H9 (cell line): ENCODE measurements around the gene ST6GALNAC2. TPM values are rescaled to one million over a fixed set of nuclear protein-coding genes. Genes with fewer than 3 reads are reported as not detected.

ENCODE experiments used
- DNase-seq: peaks from one replicate; pipeline ENCODE4 v3.0.0-alpha.2; 2017
- H2AFZ ChIP-seq: one replicate; pipeline ENCODE4 v1.6.1; 2013; ENCODE audit warnings: mild to moderate bottlenecking, low read length, control low read depth, moderate library complexity
- H2AK5ac ChIP-seq: 2 replicates; pipeline ENCODE4 v1.6.1; 2013; ENCODE audit warnings: low read length, control low read depth, mixed read lengths; ENCODE audit not compliant: insufficient read length
- H2BK120ac ChIP-seq: one replicate; pipeline ENCODE4 v1.6.1; 2013; ENCODE audit warnings: low read depth, mild to moderate bottlenecking, low read length, control low read depth, inconsistent platforms; ENCODE audit not compliant: poor library complexity, severe bottlenecking
- H2BK12ac ChIP-seq: 2 replicates; pipeline ENCODE4 v1.6.1; 2013; ENCODE audit warnings: low read length, control low read depth, mixed read lengths, low read depth; ENCODE audit not compliant: insufficient read length
- H2BK15ac ChIP-seq: 2 replicates; pipeline ENCODE4 v1.6.1; 2013; ENCODE audit warnings: low read depth, low read length, control low read depth
- H2BK20ac ChIP-seq: one replicate; pipeline ENCODE4 v1.6.1; 2013; ENCODE audit warnings: low read depth, mild to moderate bottlenecking, low read length, control low read depth, inconsistent platforms; ENCODE audit not compliant: poor library complexity, severe bottlenecking
- H2BK5ac ChIP-seq: 2 replicates; pipeline ENCODE4 v1.6.1; 2013; ENCODE audit warnings: low read length, control low read depth, mixed read lengths; ENCODE audit not compliant: insufficient read length
- H3K14ac ChIP-seq: 2 replicates; pipeline ENCODE4 v1.6.1; 2013; ENCODE audit warnings: low read length, control low read depth; ENCODE audit not compliant: insufficient read depth
- H3K18ac ChIP-seq: 2 replicates; pipeline ENCODE4 v1.6.1; 2013; ENCODE audit warnings: low read depth, mild to moderate bottlenecking, mixed read lengths, low read length, control low read depth; ENCODE audit not compliant: insufficient read length
- H3K23ac ChIP-seq: 2 replicates; pipeline ENCODE4 v1.6.1; 2013; ENCODE audit warnings: low read length, control low read depth, mixed read lengths, low read depth; ENCODE audit not compliant: insufficient read length
- H3K23me2 ChIP-seq: 2 replicates; pipeline ENCODE4 v1.6.1; 2013; ENCODE audit warnings: low read depth, mild to moderate bottlenecking, mixed read lengths, low read length, control low read depth; ENCODE audit not compliant: insufficient read length, poor library complexity, severe bottlenecking
- H3K27ac ChIP-seq: 2 replicates; pipeline ENCODE4 v1.5.1; 2013; ENCODE audit warnings: low read length, control low read depth, mixed read lengths, low read depth; ENCODE audit not compliant: insufficient read length
- H3K27me3 ChIP-seq: 2 replicates; pipeline ENCODE4 v1.6.1; 2013; ENCODE audit warnings: low read length, control low read depth, inconsistent platforms; ENCODE audit not compliant: insufficient read depth
- H3K4ac ChIP-seq: 2 replicates; pipeline ENCODE4 v1.6.1; 2013; ENCODE audit warnings: low read depth, mild to moderate bottlenecking, control low read depth, inconsistent platforms, low read length, moderate library complexity
- H3K4me1 ChIP-seq: 2 replicates; pipeline ENCODE4 v1.6.1; 2013; ENCODE audit warnings: low read length, control low read depth, inconsistent platforms; ENCODE audit not compliant: insufficient read depth
- H3K4me2 ChIP-seq: 2 replicates; pipeline ENCODE4 v1.6.1; 2013; ENCODE audit warnings: low read length, control low read depth, mixed read lengths; ENCODE audit not compliant: insufficient read length, insufficient read depth
- H3K56ac ChIP-seq: 2 replicates; pipeline ENCODE4 v1.6.1; 2013; ENCODE audit warnings: low read depth, mild to moderate bottlenecking, mixed read lengths, low read length, control low read depth; ENCODE audit not compliant: insufficient read length
- H3K79me1 ChIP-seq: 2 replicates; pipeline ENCODE4 v1.6.1; 2013; ENCODE audit warnings: low read depth, mild to moderate bottlenecking, moderate library complexity, low read length, control low read depth, inconsistent platforms; ENCODE audit not compliant: insufficient read depth, poor library complexity, severe bottlenecking
- H3K79me2 ChIP-seq: 2 replicates; pipeline ENCODE4 v1.6.1; 2013; ENCODE audit warnings: low read length, control low read depth, inconsistent platforms; ENCODE audit not compliant: insufficient read depth
- H3K9ac ChIP-seq: 2 replicates; pipeline ENCODE4 v1.6.1; 2013; ENCODE audit warnings: low read length, control low read depth, mixed read lengths; ENCODE audit not compliant: insufficient read length; ENCODE audit errors: extremely low read depth
- H3K9me3 ChIP-seq: one replicate; pipeline ENCODE4 v1.6.1; 2013; ENCODE audit warnings: low read depth, low read length, inconsistent platforms; ENCODE audit not compliant: control insufficient read depth
- H3T11ph ChIP-seq: one replicate; pipeline ENCODE4 v1.6.1; 2013; ENCODE audit warnings: mild to moderate bottlenecking, low read length, control low read depth, inconsistent platforms
- H4K20me1 ChIP-seq: one replicate; pipeline ENCODE4 v1.6.1; 2013; ENCODE audit not compliant: control insufficient read depth, insufficient read length, insufficient read depth
- H4K5ac ChIP-seq: 2 replicates; pipeline ENCODE4 v1.6.1; 2013; ENCODE audit warnings: low read depth, mild to moderate bottlenecking, mixed read lengths, low read length, control low read depth; ENCODE audit not compliant: insufficient read length
- H4K8ac ChIP-seq: replicated peaks from 2 replicates; pipeline ENCODE4 v1.6.1; 2013; ENCODE audit warnings: low read length, control low read depth, mixed read lengths, low read depth; ENCODE audit not compliant: insufficient read length
- H4K91ac ChIP-seq: 2 replicates; pipeline ENCODE4 v1.6.1; 2013; ENCODE audit warnings: low read depth, mild to moderate bottlenecking, moderate library complexity, mixed read lengths, low read length, control low read depth; ENCODE audit not compliant: insufficient read length
- H3K27ac Mint-ChIP-seq, 3 experiments: 2 replicates in 2 of 3; 3 replicates in 1 of 3; pipeline ENCODE4 v1.8.0; 2020 to 2021; ENCODE audit warnings: mixed read lengths in 3 of 3, mild to moderate bottlenecking in 1 of 3, moderate library complexity in 1 of 3
- H3K27me3 Mint-ChIP-seq: 2 replicates; pipeline ENCODE4 v1.8.0; 2021; ENCODE audit warnings: low read depth, mild to moderate bottlenecking, moderate library complexity, mixed read lengths
- H3K36me3 Mint-ChIP-seq, 3 experiments: 2 replicates in 2 of 3; 3 replicates in 1 of 3; pipeline ENCODE4 v1.8.0; 2020 to 2021; ENCODE audit warnings: low read depth in 3 of 3, mixed read lengths in 3 of 3; ENCODE audit not compliant: insufficient read depth in 1 of 3
- H3K4me1 Mint-ChIP-seq, 2 experiments: 2 replicates each; pipeline ENCODE4 v1.8.0; 2020; ENCODE audit warnings: mixed read lengths in 2 of 2
- H3K4me3 Mint-ChIP-seq, 2 experiments: 2 replicates in 1 of 2; 3 replicates in 1 of 2; pipeline ENCODE4 v1.8.0; 2020 to 2021; ENCODE audit warnings: mild to moderate bottlenecking in 2 of 2, mixed read lengths in 2 of 2, moderate library complexity in 1 of 2
- H3K9me3 Mint-ChIP-seq, 2 experiments: 2 replicates in 1 of 2; 3 replicates in 1 of 2; pipeline ENCODE4 v1.8.0; 2020; ENCODE audit warnings: mild to moderate bottlenecking in 2 of 2, mixed read lengths in 2 of 2, moderate library complexity in 1 of 2
- CTCF ChIP-seq: fragments of 200-600 bp; sonication (generic); conservative IDR thresholded peaks from 3 replicates; pipeline ENCODE4 v1.8.0; 2021; ENCODE audit warnings: antibody characterized with exemption, mild to moderate bottlenecking
- WGBS: extraction: QIAGEN DNeasy Blood & Tissue Kit; methylation state at CpG from one replicate; pipeline ENCODE4 v1.1.7; 2013; ENCODE audit warnings: missing lambda C conversion rate, low lambda C conversion rate, mixed read lengths; ENCODE audit not compliant: insufficient read length; ENCODE audit errors: extremely low coverage; 5-methylcytosine and 5-hydroxymethylcytosine counted together
- total RNA-seq: library from RNA; stranded (reverse); gene quantifications from 2 replicates; pipeline ENCODE4 v1.2.1, GENCODE V29; 2021

Gene ST6GALNAC2
- total RNA-seq, 1 experiment from 2014 or later = 0.46 TPM

- H3K9ac ChIP-seq = no peak overlapping the region
- H3K9me3 ChIP-seq = no peaks in the 10 kb centered on the region
- H3K27me3 ChIP-seq = no peaks in the 10 kb centered on the region
- H4K91ac ChIP-seq = no peak overlapping the region
- no peak overlapping the region for H2BK20ac ChIP-seq
- no peak overlapping the region for H2BK120ac ChIP-seq
- no peaks in the 10 kb centered on the region for H3K79me2 ChIP-seq
- Mint-ChIP-seq H3K27ac (no peak overlapping the region), H3K9me3 (no peaks in the 10 kb centered on the region), H3K27me3 (peaks cover 16% of the 10 kb centered on the region), H3K4me3 (no peak overlapping the region), H3K36me3 (no peaks in the 10 kb centered on the region), H3K4me1 (peaks cover 19 to 20% of the 10 kb centered on the region in 2 experiments)
- no peaks in the 10 kb centered on the region for H3K23me2 ChIP-seq
- H4K20me1 ChIP-seq = no peaks in the 10 kb centered on the region
- DNase-seq = no peak
- H4K8ac ChIP-seq = no peak overlapping the region
- no peak overlapping the region for H3K4ac ChIP-seq
- no peak overlapping the region for H3T11ph ChIP-seq
- no peak overlapping the region for H2BK12ac ChIP-seq
- no peak overlapping the region for H3K14ac ChIP-seq
- H3K56ac ChIP-seq = no peak overlapping the region
- no peak overlapping the region for H3K4me2 ChIP-seq
- H3K27ac ChIP-seq = no peak overlapping the region
- no CpG with 5 or more reads among the region's 6 CpGs for WGBS
- no peak overlapping the region for H2AFZ ChIP-seq
- TF ChIP-seq CTCF = no peak
- H4K5ac ChIP-seq = no peak overlapping the region
- no peak overlapping the region for H3K23ac ChIP-seq
- H2AK5ac ChIP-seq = no peak overlapping the region
- H3K18ac ChIP-seq = no peak overlapping the region
- H2BK15ac ChIP-seq = no peak overlapping the region
- H3K79me1 ChIP-seq = no peaks in the 10 kb centered on the region
- no peak overlapping the region for H2BK5ac ChIP-seq
- H3K4me1 ChIP-seq = peaks cover 2% of the 10 kb centered on the region; the same call in 1 of the 2 replicates
Observed at GRCh38 chr17:76625496-76625895, 39.8 kb upstream of the ST6GALNAC2 start.
